DMS79 (cell line): ENCODE results near the gene TRPV5.

ENCODE experiments used
- DNase-seq: peaks from one replicate; lab custom pipeline; 2025; lab: John Stamatoyannopoulos, UW

The TRPV5 gene

GRCh38 chr7:142908921-142909890 lies 24.3 kb downstream of the TRPV5 start:
- no peak for DNase-seq

DNA sequence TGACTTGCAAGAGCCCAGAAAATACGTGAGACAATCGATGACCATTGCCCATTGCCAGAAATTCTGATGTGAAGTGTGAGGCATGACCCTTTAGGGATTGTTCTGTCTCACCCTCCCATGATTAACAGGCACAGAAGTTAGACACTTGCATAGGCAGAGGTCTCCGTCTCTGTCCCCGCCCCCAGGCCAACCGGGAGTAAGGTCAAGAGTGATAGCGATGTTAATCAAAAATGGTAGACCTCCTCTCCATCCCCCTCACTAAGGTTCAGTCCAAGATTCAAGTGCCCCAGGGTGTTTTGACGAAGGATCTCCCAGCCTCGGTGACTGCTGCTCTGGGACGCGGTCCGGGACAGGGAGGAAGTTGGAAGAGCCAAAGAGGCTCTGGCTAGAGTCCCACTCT lies 25.3 kb downstream of the TRPV5 start:
- DNase-seq: no peak

- DNase-seq: no peak
Observed at GRCh38 chr7:142906643-142907042, 26.9 kb downstream of the TRPV5 start.

- DNase-seq: no peak
Observed at GRCh38 chr7:142905759-142906158, 27.8 kb downstream of the TRPV5 start.

DNA sequence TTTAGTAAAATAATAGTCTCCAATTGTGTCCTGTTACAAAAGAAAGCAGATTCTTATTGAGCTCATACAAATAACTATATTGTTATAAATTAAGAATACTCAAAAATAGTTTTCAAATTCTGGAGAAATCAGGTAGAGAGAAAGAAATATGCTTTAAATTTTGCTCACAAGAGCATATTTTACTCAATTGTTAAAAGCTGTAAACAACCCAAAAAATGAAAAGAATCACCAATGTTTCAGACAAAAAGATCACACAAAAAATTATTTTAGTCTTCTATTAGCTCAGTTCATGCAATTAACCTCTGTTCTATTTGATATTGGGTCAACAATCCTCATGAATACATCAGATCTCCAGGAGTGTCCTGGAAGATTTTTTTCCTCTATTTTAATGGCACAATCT lies 29.4 kb downstream of the TRPV5 start:
- DNase-seq: no peak

DNA sequence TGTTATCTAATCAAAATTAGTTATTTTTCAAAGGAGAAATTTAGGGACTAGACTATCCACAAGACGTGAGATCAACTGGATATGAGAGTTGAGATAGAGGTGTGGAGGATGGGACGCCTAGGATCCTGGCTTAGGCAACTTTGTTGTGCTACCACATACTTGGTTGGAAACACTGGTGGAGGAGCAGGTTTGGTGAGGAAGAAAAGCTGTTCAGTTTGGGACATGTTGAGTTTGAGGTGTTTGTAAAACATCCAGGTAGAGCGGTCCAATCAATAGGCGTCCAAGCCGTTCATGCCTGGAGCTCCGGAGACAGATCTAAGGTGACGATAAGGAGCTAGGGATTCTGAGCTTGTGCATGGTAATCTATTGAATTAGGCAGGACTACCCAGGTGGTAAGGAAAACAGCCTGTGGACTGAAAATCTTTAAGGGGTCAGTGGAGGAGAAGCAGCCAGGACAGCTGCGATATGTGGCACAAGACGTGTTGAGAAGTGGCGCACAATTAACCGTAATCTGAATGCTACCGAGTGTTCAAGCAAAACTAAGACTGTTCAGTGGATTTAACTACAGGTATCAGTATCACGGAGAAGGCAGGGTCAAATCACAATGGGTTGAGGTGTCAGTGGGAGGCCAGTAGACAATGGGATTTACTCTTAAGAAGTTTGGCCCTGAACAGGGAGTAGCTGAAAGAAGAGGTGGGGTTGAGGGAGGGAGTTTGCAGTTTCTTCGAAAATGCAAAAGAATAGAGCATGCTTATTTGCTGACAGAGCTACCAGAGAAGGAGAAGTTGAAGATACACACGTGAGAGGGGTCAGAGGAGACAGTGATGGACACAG lies 31.9 kb downstream of the TRPV5 start:
- DNase-seq: no peak

DNA sequence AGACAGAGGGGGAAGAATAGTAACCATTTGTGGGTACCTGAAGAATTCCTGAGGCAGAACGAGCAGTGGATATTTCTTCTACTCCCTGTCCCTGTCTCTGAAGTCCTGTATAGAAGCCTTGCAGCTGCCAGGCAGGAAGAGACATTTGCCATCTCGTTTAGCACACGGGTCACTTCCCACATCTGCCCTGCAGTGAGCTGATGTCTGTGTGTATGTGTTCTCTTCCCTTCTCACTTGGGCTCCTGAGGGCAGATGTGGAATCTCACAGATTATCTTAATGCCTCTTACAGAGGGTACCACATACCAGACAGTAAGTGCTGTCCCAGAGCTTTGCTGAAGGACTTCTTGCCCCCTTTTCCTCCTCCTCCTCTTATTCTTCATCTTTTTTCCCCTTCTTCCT lies 33.9 kb downstream of the TRPV5 start:
- no peak for DNase-seq

- peak; percentile 52 for DNase-seq
Observed at GRCh38 chr7:142898377-142899170, 35.0 kb downstream of the TRPV5 start.

DNA sequence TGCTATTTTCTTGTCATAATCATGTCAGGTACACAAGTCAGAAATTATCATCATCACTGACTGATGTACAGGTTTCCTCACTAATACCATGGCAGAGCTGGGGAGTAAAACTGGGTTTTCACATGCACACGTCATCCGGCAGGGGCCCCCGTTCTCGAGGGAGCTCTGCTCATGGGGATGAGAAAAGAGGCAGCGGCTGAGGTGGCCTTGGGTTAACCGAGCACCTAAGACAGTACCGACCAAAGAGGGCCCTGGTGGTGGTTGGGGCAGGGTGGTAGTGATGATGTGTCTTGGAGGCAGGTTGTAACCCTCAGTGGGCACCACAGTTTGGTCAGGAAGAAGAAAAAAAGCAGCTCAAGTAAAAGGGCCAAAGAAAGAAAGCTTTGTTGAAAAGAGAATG lies 35.9 kb downstream of the TRPV5 start:
- DNase-seq: no peak

DNA sequence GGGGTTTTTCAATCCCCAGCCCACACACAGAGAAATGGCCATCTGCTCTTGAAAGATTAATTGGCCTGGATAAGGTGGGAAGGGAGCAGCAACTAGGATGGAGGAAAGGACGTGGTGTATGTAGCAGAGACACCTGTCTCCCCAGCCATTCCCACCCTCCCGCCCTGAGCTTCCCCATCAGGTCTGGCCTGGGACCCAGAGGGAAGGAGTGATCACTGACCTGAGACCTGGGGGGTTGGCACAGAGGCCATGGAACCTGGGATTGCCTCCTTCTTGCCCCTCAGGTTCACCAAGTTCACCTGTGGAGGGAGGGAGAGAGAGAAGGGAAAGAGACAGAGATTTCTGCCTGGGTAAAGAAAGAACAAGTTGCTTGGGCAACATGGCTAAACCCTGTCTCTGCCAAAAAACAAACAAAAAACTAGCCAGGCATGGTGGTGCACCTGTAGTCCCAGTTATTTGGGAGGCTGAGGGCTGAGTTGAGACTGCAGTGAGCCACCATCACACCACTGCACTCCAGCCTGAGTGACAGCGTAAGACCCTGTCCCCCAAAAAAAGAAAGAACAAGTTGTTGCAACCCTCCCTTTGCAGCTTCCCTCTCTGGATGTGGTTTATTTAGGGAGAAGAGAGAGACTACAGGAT lies 36.7 kb downstream of the TRPV5 start:
- DNase-seq: no peak

- no peak for DNase-seq
Observed at GRCh38 chr7:142896151-142896550, 37.4 kb downstream of the TRPV5 start.

DNA sequence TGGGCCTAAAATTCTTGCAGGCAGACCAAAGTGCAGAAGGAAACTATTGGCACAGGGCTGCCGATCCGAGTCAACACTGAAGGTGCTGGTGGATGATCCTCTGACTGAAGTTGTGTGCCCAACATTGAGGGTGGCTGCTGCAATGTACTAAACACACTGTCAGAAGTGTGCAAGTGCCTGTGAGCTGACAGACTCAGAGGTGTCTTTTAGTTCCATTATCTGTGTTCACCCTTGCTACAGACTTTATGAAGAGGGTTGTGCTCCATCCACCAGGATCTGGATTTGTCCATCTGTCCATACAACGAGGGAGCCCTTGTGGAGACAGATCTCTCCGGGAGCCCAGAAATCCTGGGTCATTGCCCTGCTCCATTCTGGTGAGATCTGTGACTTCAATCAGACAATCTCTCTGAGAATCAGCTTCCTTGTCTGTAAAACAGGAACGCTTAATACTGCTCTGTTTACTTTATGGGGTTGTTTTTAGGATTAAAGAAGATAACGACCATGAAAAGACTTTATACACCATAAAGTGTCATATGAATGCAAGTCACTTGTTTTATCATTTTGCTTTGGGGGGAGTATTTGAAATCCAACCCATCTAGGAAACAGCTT lies 38.5 kb downstream of the TRPV5 start:
- no peak for DNase-seq

- DNase-seq: no peak
Observed at GRCh38 chr7:142894112-142894984, 39.2 kb downstream of the TRPV5 start.

DNA sequence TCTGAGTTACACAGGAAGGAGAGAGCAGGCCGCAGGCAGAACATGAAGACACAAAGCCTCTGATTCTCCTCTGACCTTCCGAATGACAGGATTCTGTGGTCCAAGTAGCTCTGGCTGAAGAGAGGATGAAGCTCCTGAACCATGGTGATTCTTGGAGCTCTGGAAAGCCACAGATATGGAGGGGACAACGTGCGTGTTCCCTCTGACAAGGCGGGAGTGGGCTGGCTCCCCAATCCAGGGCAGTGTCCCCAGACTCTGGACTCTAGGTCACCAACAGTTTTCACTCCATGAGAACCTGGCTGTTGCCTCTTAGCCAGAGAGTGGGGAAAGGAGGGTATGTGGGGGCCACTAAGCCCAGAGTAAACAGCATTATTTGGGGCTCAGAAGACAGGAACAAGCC lies 40.6 kb downstream of the TRPV5 start:
- no peak for DNase-seq

DNA sequence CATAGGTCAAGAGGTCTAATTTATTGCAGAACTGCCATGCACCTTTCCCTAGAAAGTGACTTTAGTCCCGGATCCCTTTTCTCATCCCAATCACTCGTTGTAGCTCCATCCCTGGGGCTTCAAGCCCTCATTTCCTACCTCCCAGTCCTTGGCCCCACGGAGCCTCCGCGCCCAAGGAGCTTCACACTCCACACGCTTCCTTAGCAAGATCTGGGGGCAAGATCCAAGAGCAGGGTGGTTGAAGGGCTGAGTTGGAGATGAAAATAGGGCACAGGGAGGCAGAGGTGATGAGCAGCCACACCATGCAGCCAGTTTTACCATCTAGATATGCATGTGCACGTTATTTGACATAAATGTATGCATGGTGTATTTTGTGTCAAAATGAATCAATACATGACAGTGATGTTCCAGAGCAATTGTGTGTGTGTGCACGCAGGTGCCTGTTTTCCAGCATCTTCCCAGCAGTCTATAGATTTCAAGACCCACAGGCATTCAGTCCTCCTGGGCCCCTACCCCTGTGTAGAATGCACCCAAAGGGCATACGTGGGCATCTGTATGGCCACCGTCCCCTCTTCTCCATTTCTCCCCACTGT lies 42.0 kb downstream of the TRPV5 start:
- no peak for DNase-seq

DNA sequence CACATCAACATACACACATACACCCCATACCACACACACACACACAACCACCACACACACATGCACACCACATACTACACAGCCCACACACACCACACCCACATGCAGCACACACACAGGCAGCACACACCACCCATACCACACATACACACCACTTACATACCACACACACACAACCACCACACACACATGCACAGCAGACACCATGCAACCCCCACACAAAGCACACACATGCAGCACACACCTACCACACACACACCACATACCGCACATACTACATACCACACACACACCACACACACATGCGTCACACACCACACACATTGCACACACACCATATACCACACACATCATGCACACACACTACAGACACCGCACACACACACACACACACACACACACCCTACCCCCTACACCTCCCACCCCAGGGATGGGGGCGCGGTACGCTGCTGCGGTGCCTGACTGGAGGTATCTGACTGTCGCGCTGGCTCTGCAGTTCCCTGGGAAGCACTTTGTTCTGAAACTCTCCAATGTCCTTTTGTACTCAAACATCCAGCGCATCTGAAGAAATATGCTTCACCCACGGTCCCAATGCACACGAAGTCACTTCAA lies 42.6 kb downstream of the TRPV5 start:
- DNase-seq: no peak

DNA sequence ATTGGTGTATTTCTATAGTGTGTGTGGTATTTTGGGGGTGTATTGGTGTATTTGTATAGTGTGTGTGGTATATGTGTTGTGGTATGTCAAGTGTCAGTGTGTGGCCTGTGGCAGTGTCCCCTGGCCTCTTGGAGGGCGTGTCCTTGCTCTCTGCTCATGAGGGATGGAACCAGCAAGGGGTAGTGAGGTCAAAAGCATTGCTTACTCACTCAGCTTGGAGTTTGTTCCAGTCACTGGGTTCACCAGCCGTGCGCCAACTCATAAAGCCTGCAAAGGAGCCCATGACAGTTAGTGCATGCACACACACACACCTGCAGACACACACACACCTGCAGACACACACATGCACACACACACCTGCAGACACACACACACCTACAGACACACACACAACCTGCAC lies 43.7 kb downstream of the TRPV5 start:
- DNase-seq: no peak

DNA sequence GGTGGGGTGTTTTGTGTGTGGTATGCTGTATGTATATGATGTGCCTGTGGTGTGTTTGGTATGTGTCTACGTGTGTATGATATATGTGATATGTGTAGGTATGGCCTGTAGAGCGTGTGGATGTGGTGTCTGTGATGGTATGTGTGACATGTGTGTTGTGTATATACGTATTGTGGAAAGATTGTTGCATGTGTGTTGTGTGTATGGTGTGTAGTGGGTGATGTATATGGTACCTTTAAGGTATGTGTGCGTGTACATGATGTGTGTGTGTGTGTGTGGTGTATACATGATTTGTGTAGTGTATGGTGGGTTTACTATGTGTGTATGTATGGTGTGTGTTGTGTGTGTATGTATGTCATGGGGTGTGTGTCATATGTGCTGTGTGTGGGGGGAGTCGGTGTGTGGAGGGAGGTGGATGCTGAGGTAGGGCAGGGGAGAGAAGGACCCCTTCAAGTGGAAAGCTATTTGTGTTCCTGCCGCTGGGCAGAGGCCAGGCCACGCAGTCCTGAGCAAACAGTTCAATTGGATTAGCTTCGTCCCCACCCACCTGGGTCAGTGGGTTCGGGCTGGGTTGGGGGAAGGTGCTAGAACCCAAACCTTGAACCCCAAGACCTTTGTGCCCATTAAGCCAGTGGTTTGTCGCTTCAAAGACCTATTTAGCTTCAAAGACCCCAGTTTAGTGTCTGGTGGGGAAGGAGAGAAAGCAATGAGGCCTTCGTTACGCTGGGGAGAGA lies 46.1 kb downstream of the TRPV5 start:
- DNase-seq: no peak

DNA sequence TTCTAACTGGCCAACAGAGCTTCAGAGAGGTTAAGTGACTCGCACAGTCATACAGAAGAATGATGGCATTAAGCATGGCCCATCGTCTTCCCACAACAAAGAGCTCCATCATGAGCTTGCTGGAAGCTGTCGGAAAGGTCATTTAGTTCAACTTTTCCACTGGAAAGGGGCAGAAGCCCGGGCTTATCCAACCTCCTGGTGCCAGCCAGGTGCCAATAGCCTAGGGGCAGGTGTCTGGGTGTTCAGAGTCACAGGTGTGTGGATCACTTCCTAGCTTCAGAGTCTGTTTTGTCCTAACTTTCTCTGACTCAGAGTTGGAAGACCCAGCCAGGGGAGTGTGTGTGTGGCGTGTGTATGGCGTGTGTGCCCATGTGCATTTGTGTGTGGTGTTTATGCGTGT lies 46.7 kb downstream of the TRPV5 start:
- DNase-seq: no peak
